K562 (cell line): ENCODE results near the gene CCDC97. TPM values are rescaled to one million over a fixed set of nuclear protein-coding genes. Genes with fewer than 3 reads are reported as not detected.

Source experiments
- ATAC-seq: fragments of 200-7000 bp; cut with Tn5 transposase; 3 replicates; pipeline ENCODE4 v1.9.1; 2020; ENCODE audit warnings: moderate library complexity
- BruUV-seq: library from RNA; stranded (reverse); fragments of 400-500 nt; replicated peaks from 2 replicates; lab custom pipeline; 2021; lab: Mats Ljungman, UMichigan
- CTCF ChIA-PET: fragments of 300-600 bp; formaldehyde crosslinking; extraction: SDS; loops from one replicate; lab custom pipeline; 2021; ENCODE audit warnings: low intra/inter-chr PET ratio; lab: Yijun Ruan, JAX
- POLR2A ChIA-PET: fragments of 300-600, 350-650 bp; sonication (Branson Sonifier 250); formaldehyde crosslinking; extraction: SDS; loops from one replicate; lab custom pipeline; 2021; ENCODE audit warnings: antibody characterized with exemption, inconsistent platforms; lab: Yijun Ruan, JAX
- DNase-seq, 4 experiments: peaks; one replicate each; pipeline versions ENCODE4 v3.0.0 to v3.0.0-alpha.2; 2011 to 2018; ENCODE audit warnings: low spot score in 3 of 4, mixed read lengths in 3 of 4; ENCODE audit errors: extremely low read depth in 1 of 4
- FAIRE-seq: peaks from 2 replicates; lab custom pipeline; 2011; peaks lifted over from hg19 to GRCh38; lab: Jason Lieb, UNC
- H2AFZ ChIP-seq: 2 replicates; pipeline ENCODE4 v1.6.0; 2011; ENCODE audit warnings: low read depth, low read length, control low read depth, inconsistent platforms
- H3K27ac ChIP-seq: fragments of 200-600 bp; 3 replicates; pipeline ENCODE4 v1.8.0; 2011; ENCODE audit warnings: low read depth, mild to moderate bottlenecking, control low read depth, inconsistent platforms, low read length, moderate library complexity, mixed read lengths; ENCODE audit errors: extremely low read depth
- H3K27me3 ChIP-seq, 2 experiments: fragments of 300-600 bp in 1 of 2; 2 replicates in 1 of 2; 3 replicates in 1 of 2; pipeline versions ENCODE4 v1.6.0 to v1.8.0; 2011; ENCODE audit warnings: inconsistent platforms in 2 of 2, low read length in 2 of 2, mild to moderate bottlenecking in 1 of 2, mixed read lengths in 1 of 2, moderate library complexity in 1 of 2; ENCODE audit not compliant: control insufficient read depth in 2 of 2, insufficient read depth in 2 of 2
- H3K36me3 ChIP-seq: fragments of 300-600 bp; 3 replicates; pipeline ENCODE4 v1.8.0; 2011; ENCODE audit warnings: mild to moderate bottlenecking, low read length, inconsistent platforms; ENCODE audit not compliant: control insufficient read depth, insufficient read depth
- H3K4me1 ChIP-seq, 2 experiments: fragments of 200-600 bp in 1 of 2; replicated peaks in 1 of 2; 2 replicates in 1 of 2; 3 replicates in 1 of 2; pipeline versions ENCODE4 v1.5.1 to v1.8.0; 2011; ENCODE audit warnings: inconsistent platforms in 2 of 2, low read length in 2 of 2, mild to moderate bottlenecking in 1 of 2, mixed read lengths in 1 of 2, moderate library complexity in 1 of 2; ENCODE audit not compliant: control insufficient read depth in 2 of 2, insufficient read depth in 2 of 2
- H3K4me2 ChIP-seq: 2 replicates; pipeline ENCODE4 v1.6.1; 2011; ENCODE audit warnings: low read length, control low read depth, inconsistent platforms, mixed read lengths; ENCODE audit not compliant: insufficient read depth
- H3K4me3 ChIP-seq: fragments of 200-600 bp; sonication (generic), shearing (Covaris generic); 2 replicates; pipeline ENCODE4 v1.5.1; 2016; ENCODE audit warnings: control low read depth, inconsistent platforms
- H3K79me2 ChIP-seq: fragments of 200-600 bp; 3 replicates; pipeline ENCODE4 v1.8.0; 2011; ENCODE audit warnings: low read length, inconsistent platforms; ENCODE audit not compliant: control insufficient read depth, insufficient read depth
- H3K9ac ChIP-seq, 2 experiments: 2 replicates each; pipeline versions ENCODE4 v1.6.0 to v1.6.1; 2011; ENCODE audit warnings: low read depth in 2 of 2, low read length in 2 of 2, control low read depth in 1 of 2, inconsistent platforms in 1 of 2, mild to moderate bottlenecking in 1 of 2, mixed read lengths in 1 of 2; ENCODE audit not compliant: insufficient read depth in 1 of 2
- H3K9me1 ChIP-seq: one replicate; pipeline ENCODE4 v1.6.0; 2011; ENCODE audit warnings: inconsistent platforms, mild to moderate bottlenecking, low read length, moderate library complexity; ENCODE audit not compliant: control insufficient read depth, insufficient read depth
- H3K9me3 ChIP-seq: replicated peaks from 2 replicates; pipeline ENCODE4 v1.5.1; 2011; ENCODE audit warnings: low read depth, low read length, inconsistent platforms; ENCODE audit not compliant: control insufficient read depth, insufficient read depth
- H4K20me1 ChIP-seq: replicated peaks from 2 replicates; pipeline ENCODE4 v1.6.1; 2011; ENCODE audit warnings: low read length, inconsistent platforms, mixed read lengths; ENCODE audit not compliant: control insufficient read depth, insufficient read depth
- CHCHD3 ChIP-seq: fragments of 250-450 bp; sonication (Bioruptor Pico); IDR thresholded peaks from 2 replicates; pipeline ENCODE4 v2.1.2; 2022; ENCODE audit warnings: mild to moderate bottlenecking
- LCOR ChIP-seq: sonication (generic); formaldehyde crosslinking; IDR thresholded peaks from 2 replicates; pipeline ENCODE4 v1.8.0; 2022; ENCODE audit warnings: mild to moderate bottlenecking, missing genetic modification reagents
- MBD2 ChIP-seq: sonication (generic); IDR thresholded peaks from 2 replicates; pipeline ENCODE4 v1.6.1; 2016; ENCODE audit warnings: low read depth, borderline replicate concordance
- MLLT1 ChIP-seq, 2 experiments: fragments of 450-650 bp; IDR thresholded peaks; 2 replicates each; pipeline ENCODE4 v1.6.1; 2016
- NBN ChIP-seq: fragments of 450-650 bp; IDR thresholded peaks from 2 replicates; pipeline ENCODE4 v1.6.1; 2016; ENCODE audit warnings: low read depth, mild to moderate bottlenecking
- NR2C1 ChIP-seq, 2 experiments: fragments of 450-650 bp; IDR thresholded peaks; 2 replicates each; pipeline ENCODE4 v1.6.1; 2017; ENCODE audit warnings: mild to moderate bottlenecking in 2 of 2, antibody characterized with exemption in 1 of 2, inconsistent platforms in 1 of 2, missing compliant biosample characterization in 1 of 2, missing genetic modification characterization in 1 of 2
- POU5F1 ChIP-seq: fragments of 150-350 bp; IDR thresholded peaks from 2 replicates; pipeline ENCODE4 v1.6.1; 2014; ENCODE audit warnings: borderline replicate concordance, low read length, low read depth, mild to moderate bottlenecking; ENCODE audit not compliant: partially characterized antibody
- RFX5 ChIP-seq: IDR thresholded peaks from 2 replicates; pipeline ENCODE4 v1.6.1; 2011; ENCODE audit warnings: low read depth, mild to moderate bottlenecking, improper control_type of control experiment, low read length
- SPI1 ChIP-seq: IDR thresholded peaks from 2 replicates; pipeline ENCODE4 v1.6.1; 2011; ENCODE audit warnings: low read depth, low read length, control low read depth, borderline replicate concordance
- USF1 ChIP-seq: sonication (generic); formaldehyde crosslinking; IDR thresholded peaks from 2 replicates; pipeline ENCODE4 v1.9.0; 2022; ENCODE audit warnings: mild to moderate bottlenecking, missing genetic modification reagents
- ZNF766 ChIP-seq: fragments of 200-800 bp; sonication (Bioruptor generic); conservative IDR thresholded peaks from 2 replicates; pipeline ENCODE4 v1.6.1; 2016; ENCODE audit warnings: missing genetic modification characterization, missing compliant biosample characterization
- WGBS: fragments of 100-300 bp; shearing (Covaris generic); methylation state at CpG from one replicate; pipeline ENCODE4 v1.1.6; 2016; ENCODE audit warnings: low coverage, mixed read lengths; ENCODE audit not compliant: insufficient coverage; ENCODE audit errors: missing lambda C conversion rate; 5-methylcytosine and 5-hydroxymethylcytosine counted together
- in situ Hi-C: fragments of 300-500 bp; cut with MboI; formaldehyde crosslinking; loops from 4 replicates; pipeline ENCODE4 v1.15.0; 2018; ENCODE audit warnings: inconsistent platforms, mixed read lengths
- intact Hi-C: fragments of 100-400 bp; cut with micrococcal nuclease; formaldehyde crosslinking; loops from 2 replicates; pipeline ENCODE4 v1.14.2; 2022
- polyA plus RNA-seq, 8 experiments: library from polyadenylated mRNA; depleted of rRNA in 4 of 8; stranded (reverse) in 5 of 8; unstranded in 3 of 8; fragments of >200 nt; fragmentation: Nextera tagmentation in 2 of 8; fragmentation: Illumina TruSeq in 1 of 8; extraction: Ambion mirVana in 2 of 8; extraction: Trizol in 1 of 8; gene quantifications; 2 replicates each; pipeline versions ENCODE4 v1.2.1 to v1.2.3, GENCODE V29; 2011 to 2014; ENCODE audit warnings: inconsistent platforms in 1 of 8, missing spikeins in 1 of 8
- total RNA-seq, 7 experiments: library from RNA; depleted of rRNA in 6 of 7; stranded (reverse); fragments of >200 nt in 6 of 7; fragmentation: Illumina TruSeq in 2 of 7; extraction: Trizol in 2 of 7; gene quantifications; 2 replicates each; pipeline versions ENCODE4 v1.2.1 to v1.2.3, GENCODE V29; 2011 to 2021; ENCODE audit warnings: low replicate concordance in 1 of 7
- TF ChIP-seq, protein P1 (sequence below): sonication (generic); formaldehyde crosslinking; IDR thresholded peaks from 2 replicates; pipeline ENCODE4 v1.8.0; 2022; ENCODE audit warnings: mild to moderate bottlenecking, missing genetic modification reagents
- TF ChIP-seq, protein P2 (sequence below): sonication (generic); formaldehyde crosslinking; IDR thresholded peaks from 2 replicates; pipeline ENCODE4 v1.9.0; 2022; ENCODE audit warnings: mild to moderate bottlenecking, missing genetic modification reagents

Gene CCDC97
- total and polyA plus RNA-seq, 9 of the 15 experiments (the other 6 are each of a cell fraction or from before 2014, with no cell fraction given), result 0.60 to 16.5 (median 7.0) TPM

DNA sequence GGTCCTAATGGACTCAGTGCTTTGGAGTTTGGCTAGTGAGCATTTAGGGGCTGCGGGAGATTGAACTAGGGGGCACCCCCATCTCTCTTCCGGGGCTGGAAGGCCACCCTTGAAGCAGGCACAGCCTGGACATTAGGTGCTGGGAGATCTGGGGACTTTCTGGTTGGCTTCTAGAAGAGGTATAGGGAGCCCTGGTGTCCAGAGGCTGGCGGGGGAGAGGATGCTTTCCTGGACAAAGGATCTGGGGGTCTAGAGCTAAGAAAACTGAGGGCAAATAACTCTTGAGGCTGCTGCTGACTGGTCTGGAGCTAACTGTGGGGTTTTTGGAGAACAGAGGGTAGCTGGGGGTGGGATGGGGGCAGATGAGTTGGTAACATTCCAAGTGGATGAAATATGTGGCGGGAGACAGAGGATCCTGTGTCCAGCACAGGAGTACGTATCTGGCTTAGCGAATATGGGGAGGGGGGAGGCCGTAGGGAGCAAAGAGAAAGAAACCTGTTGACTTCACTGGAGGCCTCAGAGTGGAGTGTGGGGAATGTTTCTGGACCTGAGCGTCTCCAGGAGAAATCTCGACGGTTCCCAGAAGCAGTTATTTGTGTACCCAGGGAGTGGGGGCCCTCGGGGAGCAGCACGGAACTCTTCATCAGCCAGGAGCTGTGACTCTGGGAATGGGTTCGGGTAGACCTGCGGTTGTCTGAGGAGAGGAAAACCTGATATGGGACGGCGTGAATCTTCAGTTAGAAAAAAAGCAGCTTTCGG lies 44.4 kb upstream of the CCDC97 start:
- ChIA-PET POLR2A (interaction anchor here (0.6 to 1.6 kb wide), 6 partner anchors 17 to 463 kb away, joined by 3 to 8 read pairs (median 3); no protein-coding TSS in a partner anchor), CTCF (no interaction called here)
- peak; percentile 26 for FAIRE-seq
- Histone ChIP-seq H3K36me3 (peaks cover 42% of the 10 kb centered on the region), H3K27me3 (peaks cover 0 to 4% of the 10 kb centered on the region in 2 experiments; a peak in 1 of 5 replicates), H3K27ac (peak overlapping the region; percentile 99), H4K20me1 (no peaks in the 10 kb centered on the region; the same call in 1 of the 2 replicates), H2AFZ (0 out of 2 replicates have a peak overlapping the region, but pooled peaks have one; percentile 9), H3K79me2 (peaks cover 61% of the 10 kb centered on the region), H3K4me3 (peak overlapping the region; percentile 94), H3K4me1 (peaks cover 11 to 31% of the 10 kb centered on the region in 2 experiments; a peak in 4 of 5 replicates), H3K9me3 (no peaks in the 10 kb centered on the region), H3K9ac (peak overlapping the region; percentile 99 to 100), H3K4me2 (peak overlapping the region; percentile 91), H3K9me1 (no peaks in the 10 kb centered on the region)
- in situ Hi-C loops (no loop called here), intact Hi-C loops (loop anchor here (2.0 kb wide), 1 partner anchor 173 kb away; the partner anchor contains the start of gene DMAC2)
- ATAC-seq, result no peak
- DNase-seq, result peak; percentile 20 to 44 (median 23)
- no TSS peak for BruUV-seq
- 2% methylated on average over 16 of the region's 17 CpGs for WGBS
- 0 out of 2 replicates have a peak, but pooled peaks have one; percentile 40 for TF ChIP-seq ZNF766 (CRISPR knock-in tag)
- TF ChIP-seq LCOR (CRISPR knock-in tag), result no peak
- TF ChIP-seq, protein P1, sequence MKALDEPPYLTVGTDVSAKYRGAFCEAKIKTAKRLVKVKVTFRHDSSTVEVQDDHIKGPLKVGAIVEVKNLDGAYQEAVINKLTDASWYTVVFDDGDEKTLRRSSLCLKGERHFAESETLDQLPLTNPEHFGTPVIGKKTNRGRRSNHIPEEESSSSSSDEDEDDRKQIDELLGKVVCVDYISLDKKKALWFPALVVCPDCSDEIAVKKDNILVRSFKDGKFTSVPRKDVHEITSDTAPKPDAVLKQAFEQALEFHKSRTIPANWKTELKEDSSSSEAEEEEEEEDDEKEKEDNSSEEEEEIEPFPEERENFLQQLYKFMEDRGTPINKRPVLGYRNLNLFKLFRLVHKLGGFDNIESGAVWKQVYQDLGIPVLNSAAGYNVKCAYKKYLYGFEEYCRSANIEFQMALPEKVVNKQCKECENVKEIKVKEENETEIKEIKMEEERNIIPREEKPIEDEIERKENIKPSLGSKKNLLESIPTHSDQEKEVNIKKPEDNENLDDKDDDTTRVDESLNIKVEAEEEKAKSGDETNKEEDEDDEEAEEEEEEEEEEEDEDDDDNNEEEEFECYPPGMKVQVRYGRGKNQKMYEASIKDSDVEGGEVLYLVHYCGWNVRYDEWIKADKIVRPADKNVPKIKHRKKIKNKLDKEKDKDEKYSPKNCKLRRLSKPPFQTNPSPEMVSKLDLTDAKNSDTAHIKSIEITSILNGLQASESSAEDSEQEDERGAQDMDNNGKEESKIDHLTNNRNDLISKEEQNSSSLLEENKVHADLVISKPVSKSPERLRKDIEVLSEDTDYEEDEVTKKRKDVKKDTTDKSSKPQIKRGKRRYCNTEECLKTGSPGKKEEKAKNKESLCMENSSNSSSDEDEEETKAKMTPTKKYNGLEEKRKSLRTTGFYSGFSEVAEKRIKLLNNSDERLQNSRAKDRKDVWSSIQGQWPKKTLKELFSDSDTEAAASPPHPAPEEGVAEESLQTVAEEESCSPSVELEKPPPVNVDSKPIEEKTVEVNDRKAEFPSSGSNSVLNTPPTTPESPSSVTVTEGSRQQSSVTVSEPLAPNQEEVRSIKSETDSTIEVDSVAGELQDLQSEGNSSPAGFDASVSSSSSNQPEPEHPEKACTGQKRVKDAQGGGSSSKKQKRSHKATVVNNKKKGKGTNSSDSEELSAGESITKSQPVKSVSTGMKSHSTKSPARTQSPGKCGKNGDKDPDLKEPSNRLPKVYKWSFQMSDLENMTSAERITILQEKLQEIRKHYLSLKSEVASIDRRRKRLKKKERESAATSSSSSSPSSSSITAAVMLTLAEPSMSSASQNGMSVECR (CRISPR knock-in tag), result 0 out of 2 replicates have a peak, but pooled peaks have one; percentile 44
- no peak for TF ChIP-seq RFX5
- TF ChIP-seq SPI1, result no peak
- TF ChIP-seq, protein P2, sequence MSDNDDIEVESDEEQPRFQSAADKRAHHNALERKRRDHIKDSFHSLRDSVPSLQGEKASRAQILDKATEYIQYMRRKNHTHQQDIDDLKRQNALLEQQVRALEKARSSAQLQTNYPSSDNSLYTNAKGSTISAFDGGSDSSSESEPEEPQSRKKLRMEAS (CRISPR knock-in tag), result 0 out of 2 replicates have a peak, but pooled peaks have one; percentile 45
- no peak for TF ChIP-seq POU5F1
- no peak for TF ChIP-seq MBD2
- TF ChIP-seq MLLT1 (IDR thresholded peaks at IDR 0.05), result 0 out of 4 replicates have a peak, but pooled peaks of 1 of the 2 experiments have one; percentile 58
- TF ChIP-seq NBN, result no peak
- TF ChIP-seq USF1 (CRISPR knock-in tag), result no peak
- no peak for TF ChIP-seq NR2C1 (IDR thresholded peaks at IDR 0.05)
- no peak for TF ChIP-seq NR2C1 (tag; IDR thresholded peaks at IDR 0.05)
- no peak for TF ChIP-seq CHCHD3
